ENCODE measurements around the gene RAB36.

The RAB36 gene

DNA sequence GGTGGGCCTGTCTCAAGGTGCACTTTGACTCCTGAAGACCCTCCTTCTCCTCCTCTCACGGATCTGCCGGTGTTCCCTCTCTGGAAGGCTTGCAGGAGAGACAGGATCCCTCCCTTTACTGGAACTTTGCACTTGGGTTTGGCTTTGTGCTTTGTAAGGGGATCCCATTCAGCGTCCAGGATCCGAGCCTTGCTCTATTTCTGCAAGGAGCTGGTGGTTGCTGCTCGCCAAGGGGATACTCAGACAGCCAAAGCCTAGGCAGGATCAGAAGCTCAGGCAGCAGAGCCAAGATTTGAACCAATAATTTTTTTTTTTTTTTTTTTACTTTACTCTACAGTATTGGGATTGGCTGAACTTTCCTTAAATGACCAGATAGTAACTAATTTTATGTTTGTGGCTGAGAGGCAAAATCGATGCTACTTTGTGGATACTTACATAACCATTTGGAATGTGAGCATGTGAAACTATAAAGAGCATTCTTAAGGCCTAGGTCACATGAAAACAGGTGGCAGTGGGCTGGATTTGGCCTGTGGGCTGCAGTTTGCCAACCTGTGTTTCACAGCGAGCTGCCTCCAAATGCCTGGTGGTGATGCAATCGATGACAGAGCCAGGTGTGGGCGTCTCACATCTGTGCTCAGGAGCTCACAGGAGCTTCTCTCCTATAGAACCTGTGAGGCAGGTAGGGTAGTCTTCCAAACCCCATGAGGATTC is 60.2 kb downstream of the RAB36 start:
- DNase-seq (ENCODE audit: low read depth) = peak; percentile 94
- H3K4me3 ChIP-seq (ENCODE audit: low read length) = no peak overlapping the region
- TF ChIP-seq, protein P1, sequence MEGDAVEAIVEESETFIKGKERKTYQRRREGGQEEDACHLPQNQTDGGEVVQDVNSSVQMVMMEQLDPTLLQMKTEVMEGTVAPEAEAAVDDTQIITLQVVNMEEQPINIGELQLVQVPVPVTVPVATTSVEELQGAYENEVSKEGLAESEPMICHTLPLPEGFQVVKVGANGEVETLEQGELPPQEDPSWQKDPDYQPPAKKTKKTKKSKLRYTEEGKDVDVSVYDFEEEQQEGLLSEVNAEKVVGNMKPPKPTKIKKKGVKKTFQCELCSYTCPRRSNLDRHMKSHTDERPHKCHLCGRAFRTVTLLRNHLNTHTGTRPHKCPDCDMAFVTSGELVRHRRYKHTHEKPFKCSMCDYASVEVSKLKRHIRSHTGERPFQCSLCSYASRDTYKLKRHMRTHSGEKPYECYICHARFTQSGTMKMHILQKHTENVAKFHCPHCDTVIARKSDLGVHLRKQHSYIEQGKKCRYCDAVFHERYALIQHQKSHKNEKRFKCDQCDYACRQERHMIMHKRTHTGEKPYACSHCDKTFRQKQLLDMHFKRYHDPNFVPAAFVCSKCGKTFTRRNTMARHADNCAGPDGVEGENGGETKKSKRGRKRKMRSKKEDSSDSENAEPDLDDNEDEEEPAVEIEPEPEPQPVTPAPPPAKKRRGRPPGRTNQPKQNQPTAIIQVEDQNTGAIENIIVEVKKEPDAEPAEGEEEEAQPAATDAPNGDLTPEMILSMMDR (IDR thresholded peaks at IDR 0.05; ENCODE audit: insufficient read depth, low read depth, low read length, missing control alignments) = no peak

DNA sequence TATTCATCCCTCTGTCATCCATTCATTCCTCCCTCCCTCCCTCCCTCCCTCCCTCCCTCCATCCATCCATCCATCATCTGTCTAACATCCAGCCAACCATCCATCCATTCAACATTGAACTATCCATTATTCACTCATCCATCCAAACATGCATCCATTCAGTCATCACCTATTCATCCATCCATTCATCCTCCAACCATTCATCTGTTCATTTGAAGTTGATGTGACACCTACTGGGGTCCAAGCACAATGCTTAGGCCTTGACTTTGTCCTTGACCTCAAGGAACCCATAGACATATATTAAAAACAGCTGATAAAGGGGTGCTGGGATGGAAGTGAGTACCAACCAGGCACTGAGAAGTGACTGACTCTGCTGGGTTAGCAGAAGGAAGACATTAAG is 61.6 kb downstream of the RAB36 start:
- H3K4me3 ChIP-seq (ENCODE audit: low read length) = no peak overlapping the region
- TF ChIP-seq, protein P1 (IDR thresholded peaks at IDR 0.05; ENCODE audit: insufficient read depth, low read depth, low read length, missing control alignments) = no peak
- DNase-seq (ENCODE audit: low read depth) = no peak

DNA sequence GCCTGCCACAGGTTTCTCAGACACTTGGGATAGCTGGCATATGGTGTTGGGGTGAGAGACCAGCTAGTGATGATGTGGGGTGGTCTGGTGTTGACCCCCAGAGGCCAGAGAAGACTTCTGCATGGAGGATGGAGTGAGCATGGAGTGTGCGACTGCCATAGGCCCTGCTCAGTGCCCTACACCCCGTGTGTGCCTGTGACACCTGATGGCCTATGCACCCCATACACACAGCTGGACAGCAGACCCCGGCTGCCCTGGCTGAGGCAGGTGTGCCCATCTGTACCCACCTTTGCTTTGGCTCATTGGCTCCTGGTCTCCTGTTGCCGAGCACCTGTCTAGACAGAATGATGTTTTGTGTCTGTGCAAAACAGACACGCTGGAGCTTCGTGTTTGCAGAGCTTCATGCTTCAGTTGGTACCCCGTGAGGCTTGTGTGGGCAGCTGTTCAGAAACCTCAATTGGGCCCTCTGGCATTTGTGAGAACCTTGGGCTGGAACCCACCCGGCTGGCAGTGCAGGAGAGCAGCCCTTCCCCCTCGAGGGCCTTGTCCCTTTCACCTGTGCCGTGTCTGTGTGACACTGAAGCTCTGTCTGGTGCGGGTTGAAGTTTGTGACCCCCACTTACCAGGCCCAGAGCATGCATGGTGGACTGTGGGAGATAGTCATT is 62.6 kb downstream of the RAB36 start:
- TF ChIP-seq, protein P1 (IDR thresholded peaks at IDR 0.05; ENCODE audit: insufficient read depth, low read depth, low read length, missing control alignments) = no peak
- no peak overlapping the region for H3K4me3 ChIP-seq (ENCODE audit: low read length)
- no peak for DNase-seq (ENCODE audit: low read depth)

DNA sequence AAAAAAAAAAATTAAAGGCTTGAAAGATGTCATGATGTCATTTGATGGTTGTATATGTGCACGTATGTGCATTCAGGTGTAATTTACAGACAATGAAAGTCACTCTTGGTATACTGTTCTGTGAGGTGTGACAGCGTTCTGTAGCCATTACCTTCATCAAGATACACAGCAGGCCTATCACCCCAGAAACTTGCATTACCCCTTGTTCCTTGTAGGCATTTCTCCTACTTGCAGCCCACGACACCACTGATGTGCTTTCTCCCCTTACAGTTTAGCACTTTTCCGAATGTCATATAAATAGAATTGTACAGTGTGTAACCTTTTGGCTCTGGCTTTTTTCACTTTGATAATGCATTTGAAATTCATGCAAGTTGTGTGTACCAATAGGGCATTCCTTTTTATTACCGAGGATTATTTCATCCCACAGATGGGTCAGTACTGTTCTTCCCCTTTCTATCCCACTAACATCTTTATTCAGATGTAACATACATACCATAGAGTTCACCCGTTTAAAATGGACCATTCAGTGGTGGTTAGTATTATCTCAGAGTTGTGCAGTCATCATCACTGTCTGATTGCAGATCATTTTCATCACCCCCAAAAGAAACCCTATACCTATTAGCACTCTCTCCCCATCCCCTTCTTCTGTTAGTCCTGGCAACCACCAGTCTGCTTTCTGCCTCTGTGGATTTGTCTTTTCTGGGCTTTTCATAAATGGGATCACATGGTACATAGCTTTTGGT is 65.3 kb downstream of the RAB36 start:
- TF ChIP-seq, protein P1 (IDR thresholded peaks at IDR 0.05; ENCODE audit: insufficient read depth, low read depth, low read length, missing control alignments) = no peak
- H3K4me3 ChIP-seq (ENCODE audit: low read length) = no peak overlapping the region
- DNase-seq (ENCODE audit: low read depth) = no peak

DNA sequence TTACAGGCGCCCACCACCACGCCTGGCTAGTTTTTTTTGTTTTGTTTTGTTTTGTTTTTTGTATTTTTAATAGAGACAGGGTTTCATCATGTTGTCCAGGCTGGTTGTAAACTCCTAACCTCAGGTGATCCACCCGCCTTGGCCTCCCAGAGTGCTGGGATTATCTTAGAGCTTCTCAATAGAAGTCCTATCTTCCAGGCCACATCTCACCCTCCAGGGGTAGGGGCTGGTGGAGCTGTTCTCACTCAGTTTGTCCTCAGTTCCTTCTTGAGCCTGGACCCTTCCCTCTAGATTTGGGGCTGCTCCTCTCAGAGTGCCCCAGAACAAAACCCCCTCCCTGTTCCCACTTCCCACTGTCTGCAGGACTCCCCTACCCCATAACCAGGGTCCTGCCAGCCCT is 66.3 kb downstream of the RAB36 start:
- no peak for DNase-seq (ENCODE audit: low read depth)
- no peak overlapping the region for H3K4me3 ChIP-seq (ENCODE audit: low read length)
- TF ChIP-seq, protein P1 (IDR thresholded peaks at IDR 0.05; ENCODE audit: insufficient read depth, low read depth, low read length, missing control alignments) = no peak

DNA sequence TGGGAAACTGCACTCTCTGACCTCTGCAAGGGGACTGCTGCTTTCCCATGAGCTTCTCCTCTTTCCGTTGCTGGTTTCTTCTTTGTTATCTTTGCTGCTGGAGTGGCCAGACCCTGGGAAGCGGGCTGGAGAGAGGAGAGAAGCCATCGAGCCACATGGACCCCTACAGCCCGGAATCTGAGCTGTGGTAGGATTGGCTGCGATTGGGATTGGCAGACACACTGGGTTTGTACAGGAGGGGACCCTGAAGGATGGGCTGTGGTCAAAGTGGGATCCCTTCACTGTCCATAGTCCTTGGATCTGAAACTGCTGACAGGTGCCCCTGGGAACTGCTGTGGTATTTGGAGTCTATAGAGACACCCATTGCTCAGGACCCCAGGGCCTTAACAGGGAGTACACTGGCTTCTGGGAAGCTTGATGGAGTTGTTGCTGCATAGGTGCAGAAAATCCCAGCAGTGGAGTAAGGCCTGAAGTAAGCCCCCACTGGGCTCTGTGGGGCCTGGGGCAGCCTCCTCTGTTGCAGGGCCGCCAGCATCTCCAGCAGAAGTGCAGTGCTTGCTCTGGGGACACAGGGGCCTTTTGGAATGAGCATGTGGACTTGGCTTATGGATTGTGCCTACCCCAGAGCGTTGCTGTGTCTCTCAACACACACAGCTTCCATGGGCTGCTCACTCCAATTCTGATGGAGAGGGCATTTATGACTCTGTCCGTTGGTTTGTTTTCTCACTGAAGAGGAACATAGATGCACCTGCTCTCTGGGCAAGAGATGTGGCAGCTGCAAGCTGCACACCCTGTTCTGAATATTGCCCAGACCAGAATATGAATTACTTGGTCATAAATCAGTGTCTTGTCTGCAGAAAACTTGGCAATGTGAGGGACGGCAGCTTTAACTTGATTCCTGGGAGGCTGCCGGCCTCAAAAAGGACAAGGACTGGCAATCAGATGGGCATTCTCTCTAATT is 67.1 kb downstream of the RAB36 start:
- TF ChIP-seq, protein P1 (IDR thresholded peaks at IDR 0.05; ENCODE audit: insufficient read depth, low read depth, low read length, missing control alignments) = no peak
- H3K4me3 ChIP-seq (ENCODE audit: low read length) = no peak overlapping the region
- DNase-seq (ENCODE audit: low read depth) = no peak
